Peyer's patch (tissue), 4 donors: Measurements from ENCODE around the gene ENPP6. TPM values are rescaled to one million over a fixed set of nuclear protein-coding genes. Genes with fewer than 3 reads are reported as not detected.
"Not testable (repeated sequence)": the region's sequence is repeated elsewhere in the genome, so short reads cannot be mapped to it uniquely, and the experiment has no call there.

Experiments
- DNase-seq, 3 donors: peaks; one replicate each; pipeline ENCODE4 v3.0.0-alpha.2; 2017 to 2019
- H3K27ac ChIP-seq, 4 donors: fragments of 200-600 bp; sonication (generic); one replicate each; pipeline ENCODE4 v1.5.1; 2016 to 2019
- H3K27me3 ChIP-seq, 2 donors: fragments of 200-600 bp; sonication (generic); one replicate each; pipeline ENCODE4 v1.5.1; 2019
- H3K36me3 ChIP-seq, 3 donors: fragments of 200-600 bp; sonication (generic); one replicate each; pipeline ENCODE4 v1.5.1; 2016 to 2019
- H3K4me1 ChIP-seq, 4 donors: fragments of 200-600 bp; sonication (generic); one replicate each; pipeline ENCODE4 v1.5.1; 2016 to 2019
- H3K4me3 ChIP-seq, 4 donors: fragments of 200-600 bp; sonication (generic); 1 replicate in 3 of 4; 2 replicates in 1 of 4; pipeline ENCODE4 v1.5.1; 2016 to 2019; ENCODE audit warnings: mild to moderate bottlenecking in 1 of 4
- H3K9me3 ChIP-seq, 4 donors: fragments of 200-600 bp; sonication (generic); one replicate each; pipeline ENCODE4 v1.5.1; 2016 to 2019; ENCODE audit warnings: mild to moderate bottlenecking in 1 of 4
- CTCF ChIP-seq, 6 experiments: fragments of 450-650 bp in 4 of 6; fragments of 200-600 bp in 2 of 6; sonication (generic) in 1 of 6; IDR thresholded peaks; one replicate each; pipeline ENCODE4 v1.5.1; 2017 to 2019; ENCODE audit warnings: antibody characterized with exemption in 6 of 6, mild to moderate bottlenecking in 3 of 6, moderate library complexity in 1 of 6
- POLR2A ChIP-seq, 2 donors: fragments of 450-650 bp; IDR thresholded peaks; one replicate each; pipeline ENCODE4 v1.5.1; 2017; ENCODE audit warnings: antibody characterized with exemption in 2 of 2, mild to moderate bottlenecking in 2 of 2, moderate library complexity in 2 of 2
- total RNA-seq, 4 donors: library from RNA; depleted of rRNA; stranded (reverse); fragments of >200 nt; gene quantifications; one replicate each; pipeline ENCODE4 v1.1.0, GENCODE V29; 2016

The ENPP6 gene
- total RNA-seq, 4 donors from 2014 or later: 0.35 to 1.0 (median 0.40) TPM; not detected in 1

GRCh38 chr4:184061582-184061981, 156.1 kb downstream of the ENPP6 start:
- Histone ChIP-seq H3K27ac (no peak overlapping the region), H3K36me3 (no peaks in the 10 kb centered on the region), H3K4me1 (no peaks in the 10 kb centered on the region), H3K4me3 (no peak overlapping the region), H3K27me3 (no peaks in the 10 kb centered on the region), H3K9me3 (no peaks in the 10 kb centered on the region)
- no peak for DNase-seq
- no peak for TF ChIP-seq POLR2A (IDR thresholded peaks at IDR 0.05)
- no peak for TF ChIP-seq CTCF (IDR thresholded peaks at IDR 0.05)

- H3K4me1 ChIP-seq: no peaks in the 10 kb centered on the region
- no peak overlapping the region for H3K4me3 ChIP-seq
- H3K27me3 ChIP-seq: no peaks in the 10 kb centered on the region
- TF ChIP-seq POLR2A (IDR thresholded peaks at IDR 0.05) (no peak), CTCF (IDR thresholded peaks at IDR 0.05) (no peak)
- no peaks in the 10 kb centered on the region for H3K9me3 ChIP-seq
- H3K36me3 ChIP-seq: no peaks in the 10 kb centered on the region
- H3K27ac ChIP-seq: no peak overlapping the region
- DNase-seq: no peak
Observed at GRCh38 chr4:184059099-184059498, 158.6 kb downstream of the ENPP6 start.

- Histone ChIP-seq H3K36me3 (no peaks in the 10 kb centered on the region), H3K27ac (no peak overlapping the region), H3K4me3 (no peak overlapping the region), H3K27me3 (no peaks in the 10 kb centered on the region), H3K4me1 (no peaks in the 10 kb centered on the region), H3K9me3 (no peaks in the 10 kb centered on the region)
- no peak for DNase-seq
- TF ChIP-seq CTCF (IDR thresholded peaks at IDR 0.05) (no peak), POLR2A (IDR thresholded peaks at IDR 0.05) (no peak)
Observed at GRCh38 chr4:184058026-184058425, 159.6 kb downstream of the ENPP6 start.

- no peaks in the 10 kb centered on the region for H3K9me3 ChIP-seq
- TF ChIP-seq CTCF (IDR thresholded peaks at IDR 0.05): no peak
- TF ChIP-seq POLR2A (IDR thresholded peaks at IDR 0.05): no peak
- no peak for DNase-seq
- no peak overlapping the region for H3K27ac ChIP-seq
- H3K4me1 ChIP-seq: no peaks in the 10 kb centered on the region
- no peaks in the 10 kb centered on the region for H3K27me3 ChIP-seq
- no peak overlapping the region for H3K4me3 ChIP-seq
- H3K36me3 ChIP-seq: no peaks in the 10 kb centered on the region
Observed at GRCh38 chr4:184056877-184057276, 160.8 kb downstream of the ENPP6 start.

- Histone ChIP-seq H3K9me3 (no peaks in the 10 kb centered on the region), H3K36me3 (no peaks in the 10 kb centered on the region), H3K4me3 (no peak overlapping the region), H3K27me3 (no peaks in the 10 kb centered on the region), H3K4me1 (no peaks in the 10 kb centered on the region), H3K27ac (no peak overlapping the region)
- TF ChIP-seq POLR2A (IDR thresholded peaks at IDR 0.05) (no peak), CTCF (IDR thresholded peaks at IDR 0.05) (no peak)
- no peak for DNase-seq
Observed at GRCh38 chr4:184053434-184053833, 164.2 kb downstream of the ENPP6 start.

GRCh38 chr4:184052616-184053015, 165.1 kb downstream of the ENPP6 start:
- TF ChIP-seq CTCF (IDR thresholded peaks at IDR 0.05): no peak
- no peaks in the 10 kb centered on the region for H3K36me3 ChIP-seq
- no peak overlapping the region for H3K27ac ChIP-seq
- H3K4me3 ChIP-seq: no peak overlapping the region
- no peaks in the 10 kb centered on the region for H3K27me3 ChIP-seq
- no peaks in the 10 kb centered on the region for H3K9me3 ChIP-seq
- no peak for DNase-seq
- no peaks in the 10 kb centered on the region for H3K4me1 ChIP-seq

GRCh38 chr4:184051262-184051661, 166.4 kb downstream of the ENPP6 start:
- H3K4me1 ChIP-seq, H3K4me3 ChIP-seq, H3K27ac ChIP-seq, DNase-seq, H3K9me3 ChIP-seq, H3K36me3 ChIP-seq, H3K27me3 ChIP-seq: not testable (repeated sequence)
